Activated naive CD8-positive, alpha-beta T cell treated with anti-CD3 and anti-CD28 coated beads, Interleukin-2, amount 50 U/mL, for 24 hours (primary cell): ENCODE measurements around the gene FBXO4.

Experiments
- ATAC-seq: fragments of 150-1000 bp; cut with Tn5 transposase; one replicate; pipeline ENCODE4 v1.10.0; 2021
- DNase-seq: peaks from one replicate; pipeline ENCODE4 v3.0.0; 2021
- H3K27ac Mint-ChIP-seq: one replicate; pipeline ENCODE4 v1.8.0; 2021; ENCODE audit warnings: mild to moderate bottlenecking, mixed read lengths
- H3K27me3 Mint-ChIP-seq: one replicate; pipeline ENCODE4 v1.8.0; 2021; ENCODE audit warnings: mixed read lengths
- H3K36me3 Mint-ChIP-seq: one replicate; pipeline ENCODE4 v1.8.0; 2021; ENCODE audit warnings: low read depth, mixed read lengths
- H3K4me1 Mint-ChIP-seq: one replicate; pipeline ENCODE4 v1.8.0; 2021; ENCODE audit warnings: mixed read lengths
- H3K4me3 Mint-ChIP-seq: one replicate; pipeline ENCODE4 v1.8.0; 2021; ENCODE audit warnings: mild to moderate bottlenecking, moderate library complexity, mixed read lengths
- H3K9me3 Mint-ChIP-seq: one replicate; pipeline ENCODE4 v1.8.0; 2021; ENCODE audit warnings: mixed read lengths

Gene FBXO4

GRCh38 chr5:41924872-41925554, at the start of gene FBXO4:
TSS of gene FBXO4 (plus strand) at chr5:41925281. CDS start at chr5:41925310, 29 bp downstream.
- Mint-ChIP-seq H3K9me3 (no peaks in the 10 kb centered on the region), H3K4me3 (peak within 1 kb of the TSS; percentile 81)
- ATAC-seq = peak; percentile 99

GRCh38 chr5:41876678-41877077, 48.4 kb upstream of the FBXO4 start:
- ATAC-seq = no peak
- Mint-ChIP-seq H3K27ac (no peak overlapping the region), H3K9me3 (no peaks in the 10 kb centered on the region), H3K27me3 (no peaks in the 10 kb centered on the region), H3K4me1 (peaks cover 17% of the 10 kb centered on the region), H3K4me3 (no peak overlapping the region), H3K36me3 (no peaks in the 10 kb centered on the region)
- DNase-seq = no peak

More at GRCh38 chr5:41924872-41925554, at the start of gene FBXO4:
- Mint-ChIP-seq H3K36me3 (peaks cover 7% of the 10 kb centered on the region), H3K27ac (peak within 1 kb of the TSS; percentile 97), H3K27me3 (no peaks in the 10 kb centered on the region), H3K4me1 (peaks cover 34% of the 10 kb centered on the region)
- DNase-seq = peak; percentile 89

- Mint-ChIP-seq H3K4me1 (peaks cover 13% of the 10 kb centered on the region), H3K36me3 (no peaks in the 10 kb centered on the region), H3K4me3 (no peak overlapping the region), H3K27ac (no peak overlapping the region), H3K27me3 (no peaks in the 10 kb centered on the region), H3K9me3 (no peaks in the 10 kb centered on the region)
- DNase-seq (no peak), ATAC-seq (no peak)
Observed at GRCh38 chr5:41877408-41877807, 47.7 kb upstream of the FBXO4 start.

- no peak for ATAC-seq
Observed at GRCh38 chr5:41878173-41878572, 46.9 kb upstream of the FBXO4 start.

GRCh38 chr5:41878643-41879478, 46.2 kb upstream of the FBXO4 start:
- ATAC-seq (no peak), DNase-seq (no peak)
- Mint-ChIP-seq H3K9me3 (no peaks in the 10 kb centered on the region), H3K4me1 (peaks cover 15% of the 10 kb centered on the region), H3K4me3 (no peak overlapping the region), H3K27me3 (no peaks in the 10 kb centered on the region), H3K36me3 (no peaks in the 10 kb centered on the region), H3K27ac (no peak overlapping the region)

More at GRCh38 chr5:41878173-41878572, 46.9 kb upstream of the FBXO4 start:
- Mint-ChIP-seq H3K4me3 (no peak overlapping the region), H3K27me3 (no peaks in the 10 kb centered on the region), H3K36me3 (no peaks in the 10 kb centered on the region), H3K4me1 (peaks cover 15% of the 10 kb centered on the region), H3K9me3 (no peaks in the 10 kb centered on the region), H3K27ac (no peak overlapping the region)
- DNase-seq = no peak

- Mint-ChIP-seq H3K36me3 (no peaks in the 10 kb centered on the region), H3K27me3 (peaks cover 2% of the 10 kb centered on the region), H3K4me1 (peaks cover 2% of the 10 kb centered on the region), H3K27ac (no peak overlapping the region), H3K4me3 (no peak overlapping the region), H3K9me3 (no peaks in the 10 kb centered on the region)
- ATAC-seq = no peak
- DNase-seq = no peak
Observed at GRCh38 chr5:41882765-41883164, 42.3 kb upstream of the FBXO4 start.

GRCh38 chr5:41883243-41883642, 41.8 kb upstream of the FBXO4 start:
- DNase-seq (no peak), ATAC-seq (no peak)
- Mint-ChIP-seq H3K4me1 (peaks cover 2% of the 10 kb centered on the region), H3K4me3 (no peak overlapping the region), H3K9me3 (no peaks in the 10 kb centered on the region), H3K27me3 (peaks cover 2% of the 10 kb centered on the region), H3K36me3 (no peaks in the 10 kb centered on the region), H3K27ac (no peak overlapping the region)

GRCh38 chr5:41883936-41884335, 41.1 kb upstream of the FBXO4 start:
- no peaks in the 10 kb centered on the region for H3K36me3 Mint-ChIP-seq
- no peak overlapping the region for H3K27ac Mint-ChIP-seq
- ATAC-seq = no peak
- H3K27me3 Mint-ChIP-seq = peaks cover 4% of the 10 kb centered on the region
- no peaks in the 10 kb centered on the region for H3K9me3 Mint-ChIP-seq
- DNase-seq = no peak
- no peak overlapping the region for H3K4me3 Mint-ChIP-seq
- H3K4me1 Mint-ChIP-seq = peaks cover 2% of the 10 kb centered on the region

- Mint-ChIP-seq H3K36me3 (no peaks in the 10 kb centered on the region), H3K27ac (no peak overlapping the region), H3K4me1 (peaks cover 2% of the 10 kb centered on the region), H3K4me3 (no peak overlapping the region), H3K9me3 (no peaks in the 10 kb centered on the region), H3K27me3 (peaks cover 5% of the 10 kb centered on the region)
- DNase-seq = no peak
- ATAC-seq = no peak
Observed at GRCh38 chr5:41885286-41885685, 39.8 kb upstream of the FBXO4 start.

GRCh38 chr5:41891066-41891707, 33.9 kb upstream of the FBXO4 start:
- Mint-ChIP-seq H3K36me3 (no peaks in the 10 kb centered on the region), H3K27ac (no peak overlapping the region), H3K4me3 (no peak overlapping the region), H3K9me3 (no peaks in the 10 kb centered on the region), H3K4me1 (no peaks in the 10 kb centered on the region), H3K27me3 (peaks cover 25% of the 10 kb centered on the region)
- DNase-seq (no peak), ATAC-seq (peak; percentile 15)

GRCh38 chr5:41892031-41892430, 33.0 kb upstream of the FBXO4 start:
- Mint-ChIP-seq H3K27me3 (peaks cover 32% of the 10 kb centered on the region), H3K4me1 (no peaks in the 10 kb centered on the region), H3K4me3 (no peak overlapping the region), H3K36me3 (no peaks in the 10 kb centered on the region), H3K9me3 (no peaks in the 10 kb centered on the region), H3K27ac (no peak overlapping the region)
- DNase-seq = no peak
- ATAC-seq = no peak

GRCh38 chr5:41893074-41893851, 31.8 kb upstream of the FBXO4 start:
- Mint-ChIP-seq H3K36me3 (no peaks in the 10 kb centered on the region), H3K27me3 (peaks cover 37% of the 10 kb centered on the region), H3K9me3 (no peaks in the 10 kb centered on the region), H3K4me1 (no peaks in the 10 kb centered on the region), H3K27ac (no peak overlapping the region), H3K4me3 (no peak overlapping the region)
- ATAC-seq = no peak
- no peak for DNase-seq

- no peak overlapping the region for H3K27ac Mint-ChIP-seq
- H3K4me3 Mint-ChIP-seq = no peak overlapping the region
- H3K9me3 Mint-ChIP-seq = no peaks in the 10 kb centered on the region
- ATAC-seq (no peak), DNase-seq (no peak)
- H3K4me1 Mint-ChIP-seq = no peaks in the 10 kb centered on the region
- no peaks in the 10 kb centered on the region for H3K36me3 Mint-ChIP-seq
- peaks cover 32% of the 10 kb centered on the region for H3K27me3 Mint-ChIP-seq
Observed at GRCh38 chr5:41896230-41896629, 28.9 kb upstream of the FBXO4 start.

- peaks cover 48% of the 10 kb centered on the region for H3K4me1 Mint-ChIP-seq
- no peaks in the 10 kb centered on the region for H3K9me3 Mint-ChIP-seq
- H3K36me3 Mint-ChIP-seq = peaks cover 10% of the 10 kb centered on the region
- no peak for ATAC-seq
- H3K27me3 Mint-ChIP-seq = peaks cover 7% of the 10 kb centered on the region
- DNase-seq = no peak
- H3K4me3 Mint-ChIP-seq = peak overlapping the region; percentile 92
- peak overlapping the region; percentile 99 for H3K27ac Mint-ChIP-seq
Observed at GRCh38 chr5:41903382-41903891, 21.6 kb upstream of the FBXO4 start.
